Hypothalamus (tissue), 51 donors: Measurements from ENCODE around the gene AVL9.

Source experiments
- DNase-seq, 51 donors: peaks; one replicate each; lab custom pipeline; 2025; lab: John Stamatoyannopoulos, UW

The AVL9 gene

DNA sequence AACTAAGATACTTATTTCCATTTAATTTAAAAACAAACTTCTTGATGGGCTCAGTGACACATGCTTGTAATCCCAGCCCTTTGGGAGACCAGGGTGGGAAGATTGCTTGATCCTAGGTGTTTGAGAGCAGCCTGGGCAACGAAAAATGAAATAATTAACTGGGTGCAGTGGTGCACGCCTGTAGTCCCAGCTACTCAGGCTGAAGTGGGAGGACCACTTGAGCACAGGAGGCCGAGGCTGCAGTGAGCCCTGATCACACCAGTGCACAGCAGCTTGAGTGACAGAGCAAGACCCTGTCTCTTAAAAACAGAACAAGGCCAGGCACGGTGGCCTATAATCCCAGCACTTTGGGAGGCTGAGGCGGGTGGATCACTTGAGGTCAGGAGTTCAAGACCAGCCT lies 37.4 kb downstream of the AVL9 start:
- no peak for DNase-seq

DNA sequence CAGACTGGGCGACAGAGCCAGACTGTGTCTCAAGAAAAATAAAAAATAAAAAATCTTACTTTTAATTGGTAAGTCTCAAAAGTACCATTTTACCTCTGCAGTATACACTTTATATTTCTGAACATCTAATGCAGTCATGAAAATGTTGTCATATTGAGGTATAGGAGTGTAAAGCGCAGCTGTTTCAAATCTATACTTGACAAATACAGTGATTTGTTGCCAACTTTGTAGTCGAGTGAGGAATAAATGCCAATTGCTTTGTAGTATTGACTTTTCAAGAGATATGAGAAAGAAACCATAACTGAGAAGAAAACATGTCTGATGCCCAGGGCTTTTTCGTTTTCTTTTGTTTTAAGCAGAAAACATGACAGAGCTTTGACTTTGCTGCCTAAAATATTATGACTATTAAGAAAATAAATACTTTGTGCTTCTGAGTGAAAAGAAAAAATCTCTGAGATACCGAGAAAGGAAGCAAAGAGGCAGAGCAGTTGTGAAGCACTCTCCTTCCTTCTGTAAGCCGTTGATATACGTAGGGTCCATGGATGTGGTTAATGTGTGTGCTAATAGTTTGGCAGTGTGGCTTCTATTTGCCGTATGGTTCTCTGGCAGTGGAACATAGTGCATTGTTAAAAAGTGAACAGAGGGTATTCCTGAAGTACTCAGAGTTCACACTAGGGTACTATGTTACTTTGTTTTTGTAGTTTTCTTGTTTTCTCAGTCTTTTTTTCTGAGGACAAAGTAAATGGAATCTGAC lies 38.2 kb downstream of the AVL9 start:
- no peak for DNase-seq

DNA sequence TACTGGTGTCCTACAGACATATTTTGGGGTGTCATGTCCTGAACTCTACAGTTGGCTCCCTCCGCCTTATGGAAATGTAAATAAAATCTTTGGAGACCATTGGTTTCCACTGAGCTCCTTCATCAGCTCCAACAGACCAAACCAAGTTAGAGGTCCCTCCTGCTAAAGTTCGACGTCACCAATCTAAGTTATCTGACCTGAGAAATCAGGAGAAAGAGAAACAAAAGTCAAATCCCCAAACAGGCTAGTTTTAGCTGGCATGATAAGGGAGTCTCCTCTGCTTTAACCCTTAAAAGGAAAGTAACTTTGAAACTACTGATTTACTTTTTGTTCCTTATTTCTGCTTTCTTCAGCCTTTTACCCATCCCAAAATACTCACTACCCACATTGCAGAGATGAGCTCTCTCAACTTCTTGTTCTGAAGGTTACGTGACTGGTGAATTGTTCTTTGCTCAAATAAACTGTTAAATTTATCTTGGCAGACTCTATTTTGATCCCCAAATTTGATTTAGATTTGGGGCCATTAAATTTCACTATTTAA lies 39.9 kb downstream of the AVL9 start:
- DNase-seq, result no peak

DNA sequence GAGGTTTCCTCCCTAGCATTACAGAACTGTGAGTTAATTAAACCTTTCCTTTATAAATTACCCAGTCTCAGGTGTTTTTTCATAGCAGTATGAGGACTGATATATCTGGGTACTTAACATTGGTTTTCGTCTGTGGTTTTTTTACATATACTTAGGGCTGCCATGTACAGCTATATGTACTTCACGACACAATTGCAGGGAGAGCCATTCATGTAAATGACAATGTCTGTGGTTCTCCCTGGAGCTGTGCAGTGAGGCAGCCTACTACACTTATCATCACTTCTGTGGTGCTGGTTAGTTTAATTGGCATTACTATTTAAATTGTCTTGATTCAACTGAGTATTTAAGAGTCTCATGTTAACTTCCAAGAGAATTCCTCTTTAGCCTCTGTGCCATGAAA lies 40.7 kb downstream of the AVL9 start:
- no peak for DNase-seq

DNA sequence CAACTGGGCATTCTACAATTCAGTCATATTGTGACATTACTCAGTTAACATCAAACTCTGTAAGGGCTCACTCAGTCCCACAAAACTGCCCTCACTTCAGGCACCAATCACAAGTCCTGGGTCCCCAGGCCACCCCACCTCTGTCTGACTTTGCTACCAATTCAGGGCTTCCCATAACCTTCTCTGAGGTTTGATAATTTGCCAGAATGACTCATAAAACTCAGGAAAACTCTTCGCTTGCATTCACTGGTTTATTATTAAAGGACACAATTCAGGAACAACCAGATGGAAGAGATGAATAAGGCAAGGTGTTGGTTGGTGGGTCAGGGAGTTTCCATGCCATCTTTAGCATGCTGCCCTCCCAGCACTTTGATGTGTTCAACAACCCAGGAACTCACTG lies 41.3 kb downstream of the AVL9 start:
- DNase-seq, result no peak

DNA sequence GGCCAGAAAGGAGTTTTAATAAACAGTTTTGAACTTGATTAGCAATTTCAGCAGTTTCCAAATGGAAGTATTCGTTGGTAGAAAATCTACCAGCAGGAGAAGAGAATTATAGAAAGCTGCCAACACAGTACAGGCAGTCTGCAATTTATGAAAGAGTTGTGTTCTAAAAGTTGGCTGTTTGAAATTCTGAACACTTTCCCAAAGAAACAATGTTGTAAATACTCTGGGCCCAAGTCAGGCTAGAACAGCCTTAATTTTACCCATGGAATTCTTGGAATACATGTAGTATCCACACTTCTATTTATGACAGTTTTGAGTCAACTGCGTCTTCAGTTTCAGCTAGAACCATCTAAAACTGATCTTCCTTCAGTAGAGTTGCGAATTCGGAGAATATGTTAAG lies 42.5 kb downstream of the AVL9 start:
- no peak for DNase-seq

DNA sequence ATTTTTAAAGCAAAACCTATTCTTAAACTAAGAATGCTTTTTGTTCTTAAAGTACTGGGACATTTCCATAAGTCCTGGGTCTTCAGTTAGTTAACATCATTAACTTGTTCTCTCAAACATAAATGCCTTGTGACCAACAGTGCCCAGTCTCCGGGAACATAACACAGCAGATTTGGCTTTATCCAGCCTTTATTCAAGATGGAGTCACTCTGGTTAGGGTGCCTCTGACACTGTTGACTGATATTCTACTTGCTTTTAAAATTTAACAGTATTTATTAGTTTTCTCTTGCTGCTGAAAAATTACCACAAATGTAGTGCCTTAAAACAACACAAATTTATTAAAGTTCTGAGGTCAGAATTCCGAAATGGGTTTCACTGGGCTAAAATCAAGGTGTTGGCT lies 44.1 kb downstream of the AVL9 start:
- no peak for DNase-seq

DNA sequence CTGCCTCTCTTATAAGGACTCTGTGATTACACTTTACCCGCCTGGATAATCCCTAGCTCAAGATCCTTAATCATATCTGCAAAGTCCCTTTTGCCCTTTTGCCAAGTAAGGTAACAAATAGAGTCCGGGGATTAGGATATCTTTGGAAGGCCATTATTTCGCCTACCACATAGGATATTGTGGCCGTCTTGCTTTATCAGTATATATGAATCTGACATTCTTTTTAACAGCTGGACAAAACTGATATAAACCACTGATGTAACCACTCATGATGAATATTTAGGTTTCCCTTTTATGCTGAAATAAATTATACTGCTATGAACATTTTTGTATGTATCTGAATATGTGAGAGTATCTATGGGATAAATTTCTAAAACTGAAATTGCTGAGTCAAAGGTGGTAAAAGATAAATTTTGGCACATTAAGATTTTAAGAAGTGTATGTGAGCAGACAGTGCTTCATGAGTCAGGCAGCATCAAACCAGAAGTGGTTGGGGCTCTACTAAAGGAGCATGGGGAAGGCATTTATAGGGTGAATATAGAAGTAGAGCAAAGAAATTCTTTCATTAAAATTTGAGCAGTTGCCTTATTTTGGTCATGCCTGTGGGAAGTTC lies 44.7 kb downstream of the AVL9 start:
- DNase-seq, result no peak

DNA sequence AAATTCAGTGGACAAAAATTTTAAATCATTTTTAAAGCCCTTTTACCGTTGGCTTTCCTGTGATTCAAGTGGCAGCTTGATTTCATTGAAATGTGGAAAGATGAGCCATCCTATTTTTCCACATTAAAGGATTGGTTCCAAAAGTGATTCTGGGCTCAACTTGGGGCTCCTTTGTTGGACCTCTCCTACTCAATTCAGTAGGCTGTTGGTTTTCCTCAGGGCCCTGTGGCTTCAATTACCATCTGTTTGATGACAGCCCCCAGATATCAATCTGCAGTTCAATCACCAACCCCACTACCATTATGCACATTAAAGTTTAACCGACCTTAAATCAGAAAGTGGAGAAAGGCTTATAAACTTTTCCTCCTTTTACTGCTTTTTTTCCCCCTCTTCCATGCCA lies 47.3 kb downstream of the AVL9 start:
- no peak for DNase-seq

DNA sequence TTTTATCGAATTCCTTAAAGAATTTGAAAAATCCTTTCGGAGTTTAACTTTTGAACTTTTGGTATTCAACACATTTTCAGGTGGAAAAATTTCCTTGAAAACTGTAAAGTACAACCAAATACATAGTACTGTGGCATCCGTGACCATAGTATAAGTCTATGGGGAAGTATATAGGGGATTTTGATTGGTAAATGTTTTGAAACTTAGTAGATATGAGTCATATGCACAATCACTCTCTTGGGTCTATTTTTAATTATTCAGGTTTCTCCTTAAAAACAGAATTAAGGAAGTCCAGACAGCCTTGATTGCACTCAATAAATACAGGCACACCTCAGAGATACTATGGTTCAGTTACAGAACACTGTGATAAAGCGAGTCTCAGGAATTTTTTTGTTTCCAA lies 64.2 kb downstream of the AVL9 start:
- DNase-seq, result no peak

DNA sequence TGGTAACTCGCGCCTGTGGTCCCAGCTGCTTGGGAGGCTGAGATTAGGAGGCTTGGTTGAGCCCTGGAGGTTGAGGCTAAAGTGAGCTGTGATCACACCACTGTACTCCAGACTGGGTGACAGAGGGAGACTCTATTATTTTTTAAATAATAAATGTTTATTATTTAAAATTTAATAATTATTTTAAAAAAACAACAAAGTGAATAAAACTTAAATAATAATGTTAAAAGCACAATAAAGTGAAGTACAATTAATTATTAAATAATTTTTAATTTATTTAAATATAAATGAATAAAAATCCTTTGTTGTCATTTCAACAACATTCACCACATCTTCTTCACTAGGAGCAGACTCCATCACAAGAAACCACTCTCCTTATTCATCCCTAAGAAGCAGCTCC lies 64.8 kb downstream of the AVL9 start:
- DNase-seq, result no peak

DNA sequence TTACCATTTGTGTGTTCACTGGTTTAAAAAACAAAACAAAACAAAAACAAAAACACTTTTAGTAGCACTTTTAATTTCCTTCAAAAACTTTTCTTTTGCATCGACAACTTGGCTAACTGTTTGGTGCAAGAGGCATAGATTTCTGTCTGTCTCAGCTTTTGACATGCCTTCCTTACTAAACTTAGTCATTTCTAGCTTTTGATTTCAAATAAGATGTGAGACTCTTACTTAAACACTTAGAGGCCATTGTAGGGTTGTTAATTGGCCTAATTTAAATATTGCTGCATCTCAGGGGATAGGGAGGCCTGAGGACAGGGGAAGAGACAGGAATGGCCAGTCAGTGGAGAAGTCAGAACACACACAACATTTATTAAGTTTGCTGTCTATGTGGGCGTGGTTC lies 66.3 kb downstream of the AVL9 start:
- DNase-seq, result no peak

DNA sequence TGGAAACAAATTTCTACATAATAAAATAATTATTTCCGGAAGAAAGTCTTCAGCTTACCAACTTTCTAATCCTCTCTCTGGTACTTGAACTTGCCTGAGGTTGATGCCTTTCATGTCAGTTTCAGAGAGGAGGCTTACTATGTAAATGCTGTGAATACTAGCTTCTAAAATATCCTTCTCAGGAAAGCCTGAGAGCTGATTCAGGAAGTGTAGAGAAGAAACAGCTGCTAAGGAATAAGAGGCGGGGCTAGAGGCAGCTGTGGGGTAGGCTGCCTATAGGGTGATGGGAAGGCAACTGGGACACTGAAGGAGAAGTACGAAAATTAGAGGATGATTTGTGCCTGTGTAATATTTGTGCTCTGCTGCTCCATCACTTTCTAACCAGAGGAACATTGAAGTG lies 69.3 kb downstream of the AVL9 start:
- DNase-seq, result no peak

DNA sequence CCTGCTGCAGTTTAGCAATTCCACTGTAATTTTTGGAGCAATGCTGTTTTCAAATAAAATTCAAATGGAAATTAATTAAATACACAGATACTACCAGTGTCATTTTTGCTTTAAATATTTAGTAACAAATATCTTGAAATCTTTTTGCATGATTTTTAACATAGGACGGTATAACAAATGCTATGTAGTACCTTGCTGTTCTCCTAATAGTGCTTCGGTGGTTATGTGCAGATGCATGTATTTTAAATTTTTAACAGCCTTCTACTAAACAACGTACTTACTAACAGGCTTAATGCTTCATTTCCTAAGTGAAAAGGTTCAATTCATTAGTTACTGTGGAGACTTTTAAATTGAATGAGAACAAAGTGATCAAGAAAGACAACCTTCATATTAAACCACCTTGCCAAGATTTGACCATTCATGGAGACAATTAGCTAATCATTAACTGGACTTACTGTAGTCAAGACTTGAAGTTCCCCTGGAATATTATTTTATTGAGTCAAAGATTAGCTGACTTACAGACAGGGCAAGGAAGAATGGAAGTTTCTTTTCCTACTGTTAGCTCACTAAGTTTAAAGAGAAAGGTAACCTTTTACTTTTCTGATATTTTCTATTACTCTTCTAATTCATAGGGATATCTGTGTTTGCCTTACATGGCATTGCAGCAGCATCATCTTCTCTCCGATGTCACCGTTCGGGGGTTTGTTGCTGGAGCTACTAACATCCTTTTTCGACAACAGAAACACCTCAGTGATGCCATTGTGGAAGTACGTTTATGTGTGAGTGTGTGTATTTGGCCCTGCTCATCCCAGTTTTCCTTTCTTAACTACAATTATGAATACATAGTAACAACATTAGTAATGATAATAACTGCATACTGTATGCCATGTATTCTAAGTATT lies 74.3 kb downstream of the AVL9 start:
- DNase-seq, result no peak

DNA sequence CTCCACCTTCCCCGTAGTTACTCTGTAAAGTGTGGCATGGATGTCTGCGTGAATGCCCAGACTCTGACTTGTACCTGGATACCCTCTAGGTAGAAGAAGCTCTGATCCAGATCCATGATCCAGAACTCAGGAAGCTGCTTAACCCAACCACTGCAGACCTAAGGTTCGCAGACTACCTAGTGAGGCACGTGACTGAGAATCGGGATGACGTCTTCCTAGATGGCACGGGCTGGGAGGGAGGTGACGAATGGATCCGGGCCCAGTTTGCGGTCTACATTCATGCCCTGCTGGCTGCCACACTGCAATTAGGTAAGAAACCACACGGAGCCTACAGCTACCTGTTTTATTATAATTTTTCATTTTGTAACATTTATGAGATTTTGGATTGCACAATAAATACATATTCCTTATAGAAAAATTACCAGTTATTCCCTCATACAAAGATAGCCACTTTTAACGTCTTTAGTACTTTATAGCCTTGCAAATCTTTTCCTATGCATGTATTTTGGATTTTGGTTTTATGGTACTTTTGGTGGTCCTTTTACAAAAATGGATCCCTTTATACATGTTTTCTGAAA lies 77.9 kb downstream of the AVL9 start:
- DNase-seq, result no peak

DNA sequence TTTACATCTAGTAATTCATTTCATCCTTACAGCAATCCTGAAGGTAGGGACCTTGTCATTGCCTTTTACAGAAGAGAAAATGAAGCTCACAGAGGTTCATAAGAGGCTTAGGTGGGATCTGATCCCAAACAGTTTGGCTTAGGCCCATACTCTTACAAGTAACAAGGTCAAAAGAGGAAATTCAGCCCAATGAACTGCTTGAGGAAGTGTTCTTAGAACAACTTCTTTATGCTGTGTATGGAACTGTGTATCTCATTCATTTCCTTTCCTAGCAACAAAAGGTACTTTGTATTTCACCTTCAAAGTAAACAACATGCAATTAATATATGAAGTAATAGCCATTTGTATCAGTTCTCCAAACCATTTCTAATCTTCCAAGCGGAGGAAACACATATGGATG lies 79.3 kb downstream of the AVL9 start:
- DNase-seq, result no peak

DNA sequence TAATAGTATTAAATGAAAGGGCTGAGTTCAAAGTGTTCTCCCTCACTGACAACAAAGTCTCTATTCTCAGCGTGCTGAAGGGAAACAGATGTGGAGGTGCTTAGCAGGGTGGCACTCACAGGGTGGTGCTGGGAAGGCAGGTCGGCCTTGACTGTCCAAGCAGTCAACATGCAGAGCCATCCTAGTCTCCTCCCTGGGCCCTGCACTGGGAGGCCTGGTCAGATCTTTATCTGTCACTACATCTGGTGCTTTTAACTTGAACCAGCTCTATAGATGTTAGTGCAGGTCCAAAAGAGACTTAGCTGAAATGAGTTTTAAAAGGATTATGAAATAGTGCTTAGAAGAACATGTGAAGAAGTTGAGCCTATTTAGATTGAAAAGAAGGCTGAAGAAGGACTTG lies 82.1 kb downstream of the AVL9 start:
- no peak for DNase-seq

DNA sequence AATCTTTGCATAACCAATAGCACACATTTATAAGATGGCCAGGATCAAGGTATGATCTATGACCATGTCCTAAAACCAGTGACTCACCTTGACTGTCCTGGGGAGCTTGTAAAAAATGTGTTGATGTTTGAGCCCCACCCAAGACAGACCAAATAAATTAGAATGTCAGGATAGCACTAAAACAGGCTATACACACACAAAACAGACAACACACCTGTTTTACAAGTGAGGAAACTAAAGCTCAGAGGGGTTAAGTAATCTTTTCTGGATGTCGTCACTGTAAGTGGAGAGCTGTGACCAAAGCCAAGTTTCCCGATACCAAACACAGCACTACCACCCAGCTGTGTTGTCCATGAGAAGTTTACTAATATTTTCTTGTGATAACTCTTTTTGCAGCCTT lies 84.5 kb downstream of the AVL9 start:
- DNase-seq, result no peak

DNA sequence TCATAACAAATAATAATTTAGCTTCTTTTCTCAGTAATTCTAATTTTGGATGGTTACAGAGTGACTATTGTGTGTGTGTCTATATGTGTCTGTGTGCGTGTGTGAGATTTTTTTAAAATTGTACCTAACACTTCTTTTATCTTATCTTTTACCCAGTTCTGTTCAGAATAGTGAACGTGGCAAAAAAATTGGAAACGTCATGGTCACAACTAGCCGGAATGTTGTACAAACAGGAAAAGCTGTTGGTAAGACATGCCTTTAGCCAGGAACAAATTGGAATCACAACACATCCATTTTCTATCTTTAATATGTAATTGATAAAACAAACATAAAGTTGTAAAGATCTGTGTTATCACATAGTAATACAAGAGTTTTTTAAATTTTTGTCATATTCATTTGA lies 85.4 kb downstream of the AVL9 start:
- DNase-seq, result no peak

DNA sequence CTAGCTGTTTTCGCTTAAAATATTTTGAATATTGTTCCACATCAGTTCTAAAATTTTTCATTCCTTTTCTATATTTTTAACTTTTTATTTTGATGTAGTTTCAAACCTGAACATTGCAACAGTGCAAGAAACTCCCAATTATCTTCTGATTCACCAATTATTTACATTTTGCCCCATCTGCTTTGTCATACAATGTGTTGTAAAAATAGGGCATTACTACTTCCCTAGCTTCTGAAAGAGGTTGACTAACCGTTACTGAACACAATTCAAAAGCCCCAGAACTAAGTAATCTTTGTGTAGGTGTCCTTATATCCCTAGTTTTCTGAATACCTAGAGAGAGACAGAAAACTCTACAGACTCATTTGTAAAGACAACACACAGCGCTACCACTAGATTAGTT lies 86.7 kb downstream of the AVL9 start:
- DNase-seq, result no peak

DNA sequence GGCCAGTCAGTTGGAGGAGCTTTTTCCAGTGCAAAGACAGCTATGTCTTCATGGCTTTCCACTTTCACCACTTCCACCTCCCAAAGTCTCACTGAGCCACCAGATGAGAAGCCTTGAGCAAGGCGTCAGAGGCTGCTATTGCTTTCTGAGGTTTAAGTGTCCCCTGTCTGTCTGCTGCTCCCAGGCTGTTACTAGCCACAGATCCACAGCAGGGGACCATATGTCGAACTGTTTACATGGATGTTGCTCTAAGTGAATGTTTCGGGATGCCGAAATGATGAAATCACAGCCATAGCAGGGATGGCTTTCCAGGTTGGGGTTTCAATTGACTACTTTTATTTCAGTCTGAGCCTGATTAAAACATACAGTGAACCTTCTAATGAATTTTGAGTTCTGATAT lies 88.5 kb downstream of the AVL9 start:
- DNase-seq, result no peak
